HEK293 (cell line): ENCODE measurements around the gene EVA1B.

Experiments used
- CTCF ChIA-PET: fragments of 350-600 bp; formaldehyde crosslinking; extraction: SDS; loops from one replicate; lab custom pipeline; 2021; ENCODE audit warnings: antibody characterized with exemption; lab: Yijun Ruan, JAX
- POLR2A ChIA-PET: fragments of 300-600 bp; formaldehyde crosslinking; extraction: SDS; loops from one replicate; lab custom pipeline; 2020; ENCODE audit warnings: antibody characterized with exemption, inconsistent platforms; lab: Yijun Ruan, JAX
- H3K27ac ChIP-seq: fragments of 200-500 bp; sonication (Bioruptor generic); 2 replicates; pipeline ENCODE4 v1.5.1; 2014; ENCODE audit warnings: low read depth, low read length, control low read depth, inconsistent platforms; ENCODE audit errors: extremely low read depth
- H3K36me3 ChIP-seq, 2 experiments: fragments of 200-500 bp in 1 of 2; sonication (Bioruptor generic) in 1 of 2; 1 replicate in 1 of 2; 2 replicates in 1 of 2; pipeline ENCODE4 v1.5.1; 2014 to 2017; ENCODE audit warnings: inconsistent platforms in 2 of 2, low read length in 2 of 2; ENCODE audit not compliant: control insufficient read depth in 2 of 2, insufficient read depth in 1 of 2
- H3K4me1 ChIP-seq: fragments of 200-500 bp; sonication (Bioruptor generic); 2 replicates; pipeline ENCODE4 v1.5.1; 2014; ENCODE audit warnings: mild to moderate bottlenecking, low read length, inconsistent platforms; ENCODE audit not compliant: control insufficient read depth, insufficient read depth
- H3K4me3 ChIP-seq: 2 replicates; pipeline ENCODE4 v1.5.1; 2011; ENCODE audit warnings: low read depth, mild to moderate bottlenecking, control low read depth, low read length, moderate library complexity
- H3K9me3 ChIP-seq: fragments of 200-500 bp; sonication (Bioruptor generic); 2 replicates; pipeline ENCODE4 v1.5.1; 2014; ENCODE audit warnings: low read depth, low read length, inconsistent platforms; ENCODE audit not compliant: control insufficient read depth, insufficient read depth
- GLI4 ChIP-seq: fragments of 450-650 bp; formaldehyde crosslinking; IDR thresholded peaks from 2 replicates; pipeline ENCODE4 v1.5.1; 2016; ENCODE audit warnings: missing biosample characterization, missing genetic modification characterization
- IKZF3 ChIP-seq: fragments of 450-650 bp; IDR thresholded peaks from 2 replicates; pipeline ENCODE4 v1.5.0; 2018; ENCODE audit warnings: missing biosample characterization, mild to moderate bottlenecking, missing genetic modification characterization, moderate library complexity
- KLF7 ChIP-seq: fragments of 450-650 bp; formaldehyde crosslinking; IDR thresholded peaks from 2 replicates; pipeline ENCODE4 v1.5.1; 2016; ENCODE audit warnings: missing biosample characterization, missing genetic modification characterization, borderline replicate concordance
- PRDM6 ChIP-seq: fragments of 450-650 bp; formaldehyde crosslinking; IDR thresholded peaks from 2 replicates; pipeline ENCODE4 v1.5.1; 2017; ENCODE audit warnings: missing biosample characterization, missing genetic modification characterization
- SCRT1 ChIP-seq: fragments of 450-650 bp; formaldehyde crosslinking; IDR thresholded peaks from 2 replicates; pipeline ENCODE4 v1.5.1; 2016; ENCODE audit warnings: missing biosample characterization, missing genetic modification characterization, borderline replicate concordance
- SETDB1 ChIP-seq: IDR thresholded peaks from one replicate; pipeline ENCODE4 v1.6.1; 2017; ENCODE audit warnings: mild to moderate bottlenecking, low read length, moderate library complexity, mixed read lengths; ENCODE audit not compliant: insufficient read length
- ZNF10 ChIP-seq: fragments of 450-650 bp; formaldehyde crosslinking; IDR thresholded peaks from 2 replicates; pipeline ENCODE4 v1.5.1; 2017; ENCODE audit warnings: missing biosample characterization, missing genetic modification characterization
- ZNF112 ChIP-seq: fragments of 450-650 bp; formaldehyde crosslinking; IDR thresholded peaks from 2 replicates; pipeline ENCODE4 v1.5.0; 2017; ENCODE audit warnings: missing biosample characterization, missing genetic modification characterization
- ZNF114 ChIP-seq: fragments of 450-650 bp; formaldehyde crosslinking; IDR thresholded peaks from 2 replicates; pipeline ENCODE4 v1.5.0; 2017; ENCODE audit warnings: missing biosample characterization, missing genetic modification characterization
- ZNF140 ChIP-seq: fragments of 450-650 bp; formaldehyde crosslinking; IDR thresholded peaks from 2 replicates; pipeline ENCODE4 v1.5.1; 2016; ENCODE audit warnings: missing biosample characterization, missing genetic modification characterization
- ZNF174 ChIP-seq: fragments of 450-650 bp; formaldehyde crosslinking; IDR thresholded peaks from 2 replicates; pipeline ENCODE4 v1.5.0; 2017; ENCODE audit warnings: missing biosample characterization, mild to moderate bottlenecking, missing genetic modification characterization
- ZNF324 ChIP-seq: fragments of 450-650 bp; formaldehyde crosslinking; IDR thresholded peaks from 2 replicates; pipeline ENCODE4 v1.5.1; 2016; ENCODE audit warnings: missing biosample characterization, missing genetic modification characterization
- ZNF354C ChIP-seq: fragments of 450-650 bp; formaldehyde crosslinking; IDR thresholded peaks from 2 replicates; pipeline ENCODE4 v1.5.1; 2016; ENCODE audit warnings: missing biosample characterization, missing genetic modification characterization, low read depth, borderline replicate concordance
- ZNF48 ChIP-seq: fragments of 450-650 bp; formaldehyde crosslinking; IDR thresholded peaks from 2 replicates; pipeline ENCODE4 v1.5.1; 2016; ENCODE audit warnings: missing biosample characterization, missing genetic modification characterization
- ZNF501 ChIP-seq: fragments of 450-650 bp; formaldehyde crosslinking; IDR thresholded peaks from 2 replicates; pipeline ENCODE4 v1.5.1; 2016; ENCODE audit warnings: missing biosample characterization, missing genetic modification characterization
- ZNF529 ChIP-seq: fragments of 450-650 bp; formaldehyde crosslinking; IDR thresholded peaks from 2 replicates; pipeline ENCODE4 v1.5.1; 2017; ENCODE audit warnings: missing genetic modification characterization, missing biosample characterization; ENCODE audit not compliant: insufficient replicate concordance
- ZNF549 ChIP-seq: fragments of 450-650 bp; IDR thresholded peaks from 2 replicates; pipeline ENCODE4 v1.5.1; 2018; ENCODE audit warnings: missing biosample characterization, missing genetic modification characterization, mild to moderate bottlenecking, inconsistent platforms, moderate library complexity
- ZNF658 ChIP-seq: fragments of 450-650 bp; formaldehyde crosslinking; IDR thresholded peaks from 2 replicates; pipeline ENCODE4; 2016; ENCODE audit warnings: missing biosample characterization, missing genetic modification characterization
- ZNF664 ChIP-seq: fragments of 450-650 bp; formaldehyde crosslinking; IDR thresholded peaks from 2 replicates; pipeline ENCODE4 v1.5.1; 2016; ENCODE audit warnings: missing biosample characterization, missing genetic modification characterization
- ZSCAN16 ChIP-seq: fragments of 450-650 bp; formaldehyde crosslinking; IDR thresholded peaks from 2 replicates; pipeline ENCODE4 v1.5.1; 2016; ENCODE audit warnings: missing biosample characterization, missing genetic modification characterization
- ZSCAN30 ChIP-seq: fragments of 450-650 bp; IDR thresholded peaks from 2 replicates; pipeline ENCODE4 v1.5.1; 2018; ENCODE audit warnings: missing biosample characterization, mild to moderate bottlenecking, missing genetic modification characterization, moderate library complexity
- TF ChIP-seq, protein P1 (sequence below): fragments of 450-650 bp; formaldehyde crosslinking; IDR thresholded peaks from 2 replicates; pipeline ENCODE4 v1.5.1; 2016; ENCODE audit warnings: missing biosample characterization, missing genetic modification characterization
- TF ChIP-seq, protein P2 (sequence below): fragments of 450-650 bp; formaldehyde crosslinking; IDR thresholded peaks from 2 replicates; pipeline ENCODE4 v1.5.1; 2016; ENCODE audit warnings: missing biosample characterization, missing genetic modification characterization

The EVA1B gene

GRCh38 chr1:36321119-36321951, 2.1 kb downstream of the EVA1B start (continued):
- TF ChIP-seq ZNF48 (tag by site-specific recombination) (no peak), ZNF501 (no peak), ZNF112 (no peak), ZNF10 (no peak), SETDB1 (no peak), IKZF3 (tag by site-specific recombination) (0 out of 2 replicates have a peak, but pooled peaks have one; percentile 15), ZNF549 (tag by site-specific recombination) (no peak), ZNF664 (tag by site-specific recombination) (no peak), SCRT1 (tag by site-specific recombination) (no peak), GLI4 (tag by site-specific recombination) (no peak), ZNF174 (tag by site-specific recombination) (no peak), PRDM6 (tag by site-specific recombination) (no peak)

DNA sequence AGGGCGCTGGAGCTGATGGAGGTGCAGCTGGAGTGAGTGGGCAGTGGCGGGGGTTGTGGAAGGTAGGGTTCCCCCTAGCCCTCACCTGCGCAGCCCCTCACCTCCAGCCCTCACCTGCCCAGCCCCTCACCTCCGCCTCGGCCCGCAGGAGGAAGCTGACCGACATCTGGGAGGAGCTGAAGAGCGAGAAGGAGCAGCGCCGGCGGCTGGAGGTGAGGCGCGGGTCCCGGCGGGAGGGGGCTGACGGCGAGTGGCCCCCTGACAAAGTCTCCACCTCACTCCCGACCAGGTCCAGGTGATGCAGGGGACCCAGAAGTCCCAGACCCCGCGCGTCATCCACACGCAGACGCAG, 2.7 kb downstream of the EVA1B start:
- ChIA-PET CTCF (interaction anchor here (1.5 kb wide), 1 partner anchor 22 kb away, joined by 3 read pairs; no protein-coding TSS in a partner anchor), POLR2A (interaction anchor here (1.7 kb wide), 1 partner anchor 13 kb away, joined by 6 read pairs; no protein-coding TSS in a partner anchor)
- no peak for TF ChIP-seq ZSCAN30 (tag by site-specific recombination)
- TF ChIP-seq ZNF140 (tag by site-specific recombination) = no peak
- TF ChIP-seq KLF7 (tag by site-specific recombination) = no peak
- no peak for TF ChIP-seq ZSCAN16 (tag by site-specific recombination)
- TF ChIP-seq ZNF529 (tag by site-specific recombination) = no peak
- TF ChIP-seq, protein P1, sequence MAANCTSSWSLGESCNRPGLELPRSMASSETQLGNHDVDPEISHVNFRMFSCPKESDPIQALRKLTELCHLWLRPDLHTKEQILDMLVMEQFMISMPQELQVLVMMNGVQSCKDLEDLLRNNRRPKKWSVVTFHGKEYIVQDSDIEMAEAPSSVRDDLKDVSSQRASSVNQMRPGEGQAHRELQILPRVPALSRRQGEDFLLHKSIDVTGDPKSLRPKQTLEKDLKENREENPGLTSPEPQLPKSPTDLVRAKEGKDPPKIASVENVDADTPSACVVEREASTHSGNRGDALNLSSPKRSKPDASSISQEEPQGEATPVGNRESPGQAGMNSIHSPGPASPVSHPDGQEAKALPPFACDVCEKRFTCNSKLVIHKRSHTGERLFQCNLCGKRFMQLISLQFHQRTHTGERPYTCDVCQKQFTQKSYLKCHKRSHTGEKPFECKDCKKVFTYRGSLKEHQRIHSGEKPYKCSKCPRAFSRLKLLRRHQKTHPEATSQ (tag by site-specific recombination) = no peak
- TF ChIP-seq, protein P2, sequence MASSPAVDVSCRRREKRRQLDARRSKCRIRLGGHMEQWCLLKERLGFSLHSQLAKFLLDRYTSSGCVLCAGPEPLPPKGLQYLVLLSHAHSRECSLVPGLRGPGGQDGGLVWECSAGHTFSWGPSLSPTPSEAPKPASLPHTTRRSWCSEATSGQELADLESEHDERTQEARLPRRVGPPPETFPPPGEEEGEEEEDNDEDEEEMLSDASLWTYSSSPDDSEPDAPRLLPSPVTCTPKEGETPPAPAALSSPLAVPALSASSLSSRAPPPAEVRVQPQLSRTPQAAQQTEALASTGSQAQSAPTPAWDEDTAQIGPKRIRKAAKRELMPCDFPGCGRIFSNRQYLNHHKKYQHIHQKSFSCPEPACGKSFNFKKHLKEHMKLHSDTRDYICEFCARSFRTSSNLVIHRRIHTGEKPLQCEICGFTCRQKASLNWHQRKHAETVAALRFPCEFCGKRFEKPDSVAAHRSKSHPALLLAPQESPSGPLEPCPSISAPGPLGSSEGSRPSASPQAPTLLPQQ (tag by site-specific recombination) = no peak
- no peak for TF ChIP-seq ZNF324
- no peak for TF ChIP-seq ZNF354C
- no peak for TF ChIP-seq ZNF114 (tag by site-specific recombination)
- no peak for TF ChIP-seq ZNF658 (tag by site-specific recombination)
- no peak overlapping the region for H3K4me3 ChIP-seq
- no peaks in the 10 kb centered on the region for H3K9me3 ChIP-seq
- no peak overlapping the region for H3K27ac ChIP-seq
- H3K36me3 ChIP-seq = peaks cover 0 to 44% of the 10 kb centered on the region in 2 experiments; a peak in 1 of 3 replicates
- no peaks in the 10 kb centered on the region; the same call in 1 of the 2 replicates for H3K4me1 ChIP-seq
